ENCODE data around the gene LRRFIP1. TPM values are rescaled to one million over a fixed set of nuclear protein-coding genes. Genes with fewer than 3 reads are reported as not detected.

Gene LRRFIP1
- total and polyA plus RNA-seq, 2 of the 13 experiments (the other 11 are each of a cell fraction or from before 2014, with no cell fraction given), result 15.9 to 40.5 TPM

DNA sequence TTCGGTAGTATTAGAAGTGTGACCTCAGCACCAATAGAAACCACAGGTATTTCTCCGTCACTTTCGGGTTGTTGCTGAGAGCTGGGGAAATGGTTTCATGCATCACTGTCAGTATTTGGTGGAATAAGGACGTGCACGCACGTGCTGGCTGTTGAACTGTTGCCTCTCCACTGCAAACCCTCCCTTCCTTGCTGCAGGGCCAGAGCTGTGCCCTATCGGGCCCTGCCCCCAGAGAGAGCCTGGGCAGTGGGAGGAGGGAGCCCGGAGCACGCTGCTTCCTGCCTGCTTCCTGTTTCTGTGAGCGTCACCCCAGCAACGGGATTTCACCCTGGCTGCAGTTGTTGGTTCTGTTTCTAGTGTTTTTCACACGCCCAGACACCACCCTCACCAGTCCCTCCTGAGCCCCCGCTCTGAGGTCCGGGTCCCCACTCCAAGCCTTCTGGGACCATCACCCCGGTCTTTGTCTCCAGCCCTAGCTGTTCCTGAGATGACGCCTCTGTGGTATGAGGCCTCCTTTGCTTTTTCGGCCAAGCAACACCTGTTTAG is 47.4 kb downstream of the LRRFIP1 start (continued):
- TF ChIP-seq, protein P1, sequence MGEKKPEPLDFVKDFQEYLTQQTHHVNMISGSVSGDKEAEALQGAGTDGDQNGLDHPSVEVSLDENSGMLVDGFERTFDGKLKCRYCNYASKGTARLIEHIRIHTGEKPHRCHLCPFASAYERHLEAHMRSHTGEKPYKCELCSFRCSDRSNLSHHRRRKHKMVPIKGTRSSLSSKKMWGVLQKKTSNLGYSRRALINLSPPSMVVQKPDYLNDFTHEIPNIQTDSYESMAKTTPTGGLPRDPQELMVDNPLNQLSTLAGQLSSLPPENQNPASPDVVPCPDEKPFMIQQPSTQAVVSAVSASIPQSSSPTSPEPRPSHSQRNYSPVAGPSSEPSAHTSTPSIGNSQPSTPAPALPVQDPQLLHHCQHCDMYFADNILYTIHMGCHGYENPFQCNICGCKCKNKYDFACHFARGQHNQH (CRISPR knock-in tag; IDR thresholded peaks at IDR 0.05), result peak; percentile 70
- 0 out of 2 replicates have a peak, but pooled peaks have one; percentile 83 for TF ChIP-seq ZNF772 (CRISPR knock-in tag; IDR thresholded peaks at IDR 0.05)
- TF ChIP-seq, protein P2, sequence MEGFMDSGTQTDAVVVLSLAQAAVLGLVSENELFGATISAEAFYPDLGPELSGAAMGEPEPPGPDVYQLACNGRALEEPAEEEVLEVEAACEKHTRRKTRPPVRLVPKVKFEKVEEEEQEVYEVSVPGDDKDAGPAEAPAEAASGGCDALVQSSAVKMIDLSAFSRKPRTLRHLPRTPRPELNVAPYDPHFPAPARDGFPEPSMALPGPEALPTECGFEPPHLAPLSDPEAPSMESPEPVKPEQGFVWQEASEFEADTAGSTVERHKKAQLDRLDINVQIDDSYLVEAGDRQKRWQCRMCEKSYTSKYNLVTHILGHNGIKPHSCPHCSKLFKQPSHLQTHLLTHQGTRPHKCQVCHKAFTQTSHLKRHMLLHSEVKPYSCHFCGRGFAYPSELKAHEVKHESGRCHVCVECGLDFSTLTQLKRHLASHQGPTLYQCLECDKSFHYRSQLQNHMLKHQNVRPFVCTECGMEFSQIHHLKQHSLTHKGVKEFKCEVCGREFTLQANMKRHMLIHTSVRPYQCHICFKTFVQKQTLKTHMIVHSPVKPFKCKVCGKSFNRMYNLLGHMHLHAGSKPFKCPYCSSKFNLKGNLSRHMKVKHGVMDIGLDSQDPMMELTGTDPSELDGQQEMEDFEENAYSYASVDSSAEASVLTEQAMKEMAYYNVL (CRISPR knock-in tag; IDR thresholded peaks at IDR 0.05; ENCODE audit: borderline replicate concordance), result no peak
- TF ChIP-seq ZNF878 (CRISPR knock-in tag; IDR thresholded peaks at IDR 0.05), result 0 out of 2 replicates have a peak, but pooled peaks have one; percentile 40
- peak; percentile 42 for TF ChIP-seq STAG1 (CRISPR knock-in tag; IDR thresholded peaks at IDR 0.05)
- TF ChIP-seq ZFP90 (CRISPR knock-in tag; IDR thresholded peaks at IDR 0.05; ENCODE audit: borderline replicate concordance), result peak; percentile 84
- TF ChIP-seq, protein P3, sequence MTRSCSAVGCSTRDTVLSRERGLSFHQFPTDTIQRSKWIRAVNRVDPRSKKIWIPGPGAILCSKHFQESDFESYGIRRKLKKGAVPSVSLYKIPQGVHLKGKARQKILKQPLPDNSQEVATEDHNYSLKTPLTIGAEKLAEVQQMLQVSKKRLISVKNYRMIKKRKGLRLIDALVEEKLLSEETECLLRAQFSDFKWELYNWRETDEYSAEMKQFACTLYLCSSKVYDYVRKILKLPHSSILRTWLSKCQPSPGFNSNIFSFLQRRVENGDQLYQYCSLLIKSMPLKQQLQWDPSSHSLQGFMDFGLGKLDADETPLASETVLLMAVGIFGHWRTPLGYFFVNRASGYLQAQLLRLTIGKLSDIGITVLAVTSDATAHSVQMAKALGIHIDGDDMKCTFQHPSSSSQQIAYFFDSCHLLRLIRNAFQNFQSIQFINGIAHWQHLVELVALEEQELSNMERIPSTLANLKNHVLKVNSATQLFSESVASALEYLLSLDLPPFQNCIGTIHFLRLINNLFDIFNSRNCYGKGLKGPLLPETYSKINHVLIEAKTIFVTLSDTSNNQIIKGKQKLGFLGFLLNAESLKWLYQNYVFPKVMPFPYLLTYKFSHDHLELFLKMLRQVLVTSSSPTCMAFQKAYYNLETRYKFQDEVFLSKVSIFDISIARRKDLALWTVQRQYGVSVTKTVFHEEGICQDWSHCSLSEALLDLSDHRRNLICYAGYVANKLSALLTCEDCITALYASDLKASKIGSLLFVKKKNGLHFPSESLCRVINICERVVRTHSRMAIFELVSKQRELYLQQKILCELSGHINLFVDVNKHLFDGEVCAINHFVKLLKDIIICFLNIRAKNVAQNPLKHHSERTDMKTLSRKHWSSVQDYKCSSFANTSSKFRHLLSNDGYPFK (CRISPR knock-in tag; IDR thresholded peaks at IDR 0.05; ENCODE audit: borderline replicate concordance), result peak; percentile 52; the same call in 1 of the 2 replicates
- TF ChIP-seq, protein P4, sequence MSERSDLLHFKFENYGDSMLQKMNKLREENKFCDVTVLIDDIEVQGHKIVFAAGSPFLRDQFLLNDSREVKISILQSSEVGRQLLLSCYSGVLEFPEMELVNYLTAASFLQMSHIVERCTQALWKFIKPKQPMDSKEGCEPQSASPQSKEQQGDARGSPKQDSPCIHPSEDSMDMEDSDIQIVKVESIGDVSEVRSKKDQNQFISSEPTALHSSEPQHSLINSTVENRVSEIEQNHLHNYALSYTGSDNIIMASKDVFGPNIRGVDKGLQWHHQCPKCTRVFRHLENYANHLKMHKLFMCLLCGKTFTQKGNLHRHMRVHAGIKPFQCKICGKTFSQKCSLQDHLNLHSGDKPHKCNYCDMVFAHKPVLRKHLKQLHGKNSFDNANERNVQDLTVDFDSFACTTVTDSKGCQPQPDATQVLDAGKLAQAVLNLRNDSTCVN (CRISPR knock-in tag; IDR thresholded peaks at IDR 0.05; ENCODE audit: borderline replicate concordance), result peak; percentile 58; the same call in 1 of the 2 replicates
- TF ChIP-seq BRCA1 (CRISPR knock-in tag; IDR thresholded peaks at IDR 0.05), result 0 out of 2 replicates have a peak, but pooled peaks have one; percentile 27
- no peak for TF ChIP-seq TMF1 (CRISPR knock-in tag; IDR thresholded peaks at IDR 0.05; ENCODE audit: low read depth)
- no peak for TF ChIP-seq NONO (IDR thresholded peaks at IDR 0.05)
- TF ChIP-seq NONO (CRISPR knock-in tag; conservative IDR thresholded peaks at IDR 0.05), result 0 out of 2 replicates have a peak, but pooled peaks have one; percentile 22
- no peak for TF ChIP-seq ZNF570 (CRISPR knock-in tag; IDR thresholded peaks at IDR 0.05; ENCODE audit: borderline replicate concordance)
- TF ChIP-seq TGIF2 (CRISPR knock-in tag; IDR thresholded peaks at IDR 0.05), result no peak
- TF ChIP-seq ZFP37 (CRISPR knock-in tag; IDR thresholded peaks at IDR 0.05; ENCODE audit: borderline replicate concordance), result peak; percentile 89; the same call in 1 of the 2 replicates
- TF ChIP-seq HNF4G (IDR thresholded peaks at IDR 0.05; ENCODE audit: borderline replicate concordance, low read depth, low read length), result no peak
- peak; percentile 37; the same call in 1 of the 2 replicates for TF ChIP-seq HNF4G (CRISPR knock-in tag; IDR thresholded peaks at IDR 0.05; ENCODE audit: borderline replicate concordance, low read depth)
- peak; percentile 54 for TF ChIP-seq BCL6 (CRISPR knock-in tag; IDR thresholded peaks at IDR 0.05)
- TF ChIP-seq, protein P5, sequence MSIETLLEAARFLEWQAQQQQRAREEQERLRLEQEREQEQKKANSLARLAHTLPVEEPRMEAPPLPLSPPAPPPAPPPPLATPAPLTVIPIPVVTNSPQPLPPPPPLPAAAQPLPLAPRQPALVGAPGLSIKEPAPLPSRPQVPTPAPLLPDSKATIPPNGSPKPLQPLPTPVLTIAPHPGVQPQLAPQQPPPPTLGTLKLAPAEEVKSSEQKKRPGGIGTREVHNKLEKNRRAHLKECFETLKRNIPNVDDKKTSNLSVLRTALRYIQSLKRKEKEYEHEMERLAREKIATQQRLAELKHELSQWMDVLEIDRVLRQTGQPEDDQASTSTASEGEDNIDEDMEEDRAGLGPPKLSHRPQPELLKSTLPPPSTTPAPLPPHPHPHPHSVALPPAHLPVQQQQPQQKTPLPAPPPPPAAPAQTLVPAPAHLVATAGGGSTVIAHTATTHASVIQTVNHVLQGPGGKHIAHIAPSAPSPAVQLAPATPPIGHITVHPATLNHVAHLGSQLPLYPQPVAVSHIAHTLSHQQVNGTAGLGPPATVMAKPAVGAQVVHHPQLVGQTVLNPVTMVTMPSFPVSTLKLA (IDR thresholded peaks at IDR 0.05), result peak; percentile 74
- TF ChIP-seq ZNF274 (CRISPR knock-in tag; IDR thresholded peaks at IDR 0.05), result peak; percentile 84

Measured in HepG2 (cell line).